ENCODE results near the gene UVRAG.
A peak's percentile ranks its signal among the peaks of the same experiment; 100 is the strongest.

The UVRAG gene

DNA sequence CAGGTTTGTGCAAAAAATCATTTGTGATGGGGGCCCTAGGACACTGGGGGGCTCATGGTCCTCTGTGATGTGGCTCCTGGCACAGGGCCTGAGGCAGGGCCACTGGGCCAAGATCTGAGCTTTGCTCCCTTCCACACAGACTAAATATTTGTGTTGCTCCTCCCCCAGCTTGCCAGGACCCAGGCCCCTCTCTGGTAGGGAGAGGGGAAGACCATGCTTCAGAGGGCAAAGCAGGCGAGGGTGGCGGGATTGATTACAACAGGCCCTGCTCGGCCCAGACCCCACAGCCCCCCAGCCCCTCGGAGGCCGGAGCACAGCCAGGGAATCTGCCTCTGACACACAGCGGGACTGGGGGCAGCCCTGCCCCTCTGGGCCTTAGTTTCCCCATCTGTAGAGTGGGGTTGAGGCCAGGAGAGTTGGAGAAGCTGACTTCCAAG is 362.3 kb downstream of the UVRAG start:
- FAIRE-seq (no peak), DNase-seq (ENCODE audit: insufficient read length, low spot score) (no peak)

DNA sequence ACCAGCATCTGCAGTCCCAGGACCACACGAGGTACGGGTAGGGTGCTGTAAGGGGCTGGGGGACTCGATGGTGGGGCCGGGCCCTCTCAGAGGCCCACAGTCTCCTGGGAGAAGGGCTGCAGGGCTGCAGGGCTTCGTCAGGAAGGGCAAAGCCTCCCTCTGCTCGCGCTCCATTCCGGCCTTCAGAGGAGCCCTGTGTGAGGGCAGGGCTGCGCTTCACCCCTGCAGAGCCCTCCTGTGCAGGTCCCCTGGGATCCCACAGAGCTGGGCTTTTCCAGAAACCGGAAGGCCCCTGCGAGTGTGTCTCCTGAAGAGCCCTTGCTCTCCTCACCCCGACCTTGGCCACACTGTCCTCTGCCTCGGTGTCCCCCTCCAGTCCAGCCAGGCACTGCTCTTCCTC is 364.1 kb downstream of the UVRAG start:
- FAIRE-seq (no peak), DNase-seq (ENCODE audit: insufficient read length, low spot score) (no peak)

DNA sequence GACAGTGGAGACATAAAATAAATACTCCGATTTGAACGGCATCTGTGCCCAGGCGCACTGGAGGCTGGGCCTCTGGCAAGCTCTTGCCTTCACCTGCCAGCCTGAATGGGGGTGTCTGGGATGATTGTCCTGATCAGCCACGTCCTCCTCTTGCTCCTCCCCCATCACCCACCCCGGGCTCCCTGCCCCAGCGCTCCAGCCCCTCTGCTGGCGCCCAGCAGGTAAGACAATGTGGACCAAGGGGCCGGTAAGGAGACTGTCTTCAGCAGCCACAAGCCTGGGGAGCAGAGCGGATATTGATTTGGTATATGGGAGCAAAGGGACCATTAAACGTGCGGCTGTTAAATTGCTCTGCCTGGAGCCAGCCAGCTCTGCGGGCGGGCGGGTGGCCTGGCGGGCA is 366.4 kb downstream of the UVRAG start:
- FAIRE-seq, result no peak

DNA sequence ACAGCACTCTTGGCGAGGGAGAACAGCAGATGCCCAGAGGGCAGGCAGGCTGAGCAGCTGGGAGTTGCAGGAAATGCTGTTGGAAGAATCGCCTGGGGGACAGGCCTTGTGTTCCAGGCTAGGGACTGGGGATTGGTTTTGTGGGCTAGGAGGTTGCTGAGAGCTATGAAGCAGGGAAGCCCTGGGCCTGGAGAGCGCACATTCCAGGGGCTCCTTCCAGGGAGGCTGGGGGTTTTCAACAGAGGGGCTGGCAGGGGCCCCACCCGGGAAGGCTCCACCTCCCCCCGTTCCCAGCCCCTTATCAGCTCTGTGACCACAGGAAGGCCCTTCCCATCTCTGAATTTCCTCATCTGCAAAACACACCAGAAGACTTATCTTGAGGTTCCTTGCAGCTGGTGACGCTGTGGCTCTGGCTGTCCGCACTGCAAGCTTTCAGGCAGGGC is 369.6 kb downstream of the UVRAG start:
- FAIRE-seq (peak; percentile 69), DNase-seq (ENCODE audit: insufficient read length, low spot score) (peak; percentile 46)

More for the DNA sequence above, 366.4 kb downstream of the UVRAG start:
- DNase-seq (ENCODE audit: insufficient read length, low spot score), result no peak

DNA sequence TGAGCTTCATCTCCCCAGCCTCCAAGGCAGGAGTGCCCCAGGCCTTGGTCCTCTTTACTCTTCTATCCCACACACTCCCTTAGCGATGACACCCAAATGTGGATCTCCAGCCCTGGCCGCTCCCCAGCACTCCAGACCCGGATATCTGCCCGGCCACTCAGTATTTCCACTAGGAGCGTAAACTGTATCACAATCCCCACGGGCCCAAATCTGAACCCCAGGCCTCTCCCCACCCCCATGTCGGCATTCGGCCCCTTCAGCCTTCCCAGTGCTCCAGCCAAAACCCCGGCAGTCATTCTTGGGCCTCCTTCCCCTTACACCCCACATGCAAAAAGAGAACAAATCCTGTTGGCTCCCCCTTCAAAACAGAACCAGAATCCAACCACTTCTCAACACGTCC is 370.5 kb downstream of the UVRAG start:
- no peak for FAIRE-seq
- no peak for DNase-seq (ENCODE audit: insufficient read length, low spot score)

DNA sequence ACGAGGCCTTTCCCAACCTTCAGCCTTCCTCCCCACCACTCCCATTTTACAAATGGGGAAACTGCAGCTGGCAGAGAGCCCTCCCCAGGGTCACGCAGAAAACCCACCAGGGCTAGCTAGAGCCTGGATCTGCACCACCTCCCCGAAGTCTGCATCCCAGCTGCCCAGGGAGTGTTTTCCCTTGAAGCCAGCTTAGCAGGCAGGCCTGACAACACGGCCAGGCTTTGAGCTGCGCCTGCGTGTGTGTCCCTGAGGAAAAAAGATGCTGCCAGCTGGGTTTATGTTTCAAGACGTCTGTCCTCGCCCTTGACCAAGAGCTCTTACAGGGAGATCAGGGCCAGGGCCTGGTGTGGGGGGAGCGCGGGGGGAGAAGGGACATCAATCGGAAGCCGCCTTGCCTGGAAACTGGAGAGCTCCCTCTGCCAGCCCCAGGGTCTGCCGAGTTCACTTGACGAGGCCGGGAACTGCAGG is 371.0 kb downstream of the UVRAG start:
- FAIRE-seq, result no peak

DNA sequence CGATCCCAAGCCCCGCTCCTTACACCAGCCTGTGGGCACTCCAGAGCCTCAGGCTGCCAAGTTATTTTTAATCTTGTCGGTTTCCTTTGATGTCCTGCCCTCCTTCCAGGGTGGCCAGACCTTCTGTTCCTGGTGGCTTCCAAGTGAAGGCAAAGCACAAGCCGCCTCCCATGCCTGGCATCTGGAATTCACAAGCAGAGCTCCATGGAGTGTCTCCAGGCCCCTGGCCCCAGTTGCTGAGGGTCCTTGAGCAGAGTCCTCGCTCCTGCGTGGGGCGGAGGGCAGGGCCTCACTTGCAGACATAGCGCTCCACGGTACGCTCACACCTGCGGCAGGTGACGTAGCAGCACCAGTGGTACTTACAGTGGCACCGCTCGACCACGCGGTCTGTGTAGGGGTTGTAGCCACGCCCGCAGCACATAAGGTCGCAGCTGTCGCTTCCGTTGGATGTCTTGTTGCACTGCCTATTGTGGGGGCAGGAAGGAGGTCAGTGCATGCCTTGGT is 371.8 kb downstream of the UVRAG start:
- DNase-seq (ENCODE audit: insufficient read length, low spot score), result no peak

More for the DNA sequence above, 371.0 kb downstream of the UVRAG start:
- DNase-seq (ENCODE audit: insufficient read length, low spot score), result no peak

DNA sequence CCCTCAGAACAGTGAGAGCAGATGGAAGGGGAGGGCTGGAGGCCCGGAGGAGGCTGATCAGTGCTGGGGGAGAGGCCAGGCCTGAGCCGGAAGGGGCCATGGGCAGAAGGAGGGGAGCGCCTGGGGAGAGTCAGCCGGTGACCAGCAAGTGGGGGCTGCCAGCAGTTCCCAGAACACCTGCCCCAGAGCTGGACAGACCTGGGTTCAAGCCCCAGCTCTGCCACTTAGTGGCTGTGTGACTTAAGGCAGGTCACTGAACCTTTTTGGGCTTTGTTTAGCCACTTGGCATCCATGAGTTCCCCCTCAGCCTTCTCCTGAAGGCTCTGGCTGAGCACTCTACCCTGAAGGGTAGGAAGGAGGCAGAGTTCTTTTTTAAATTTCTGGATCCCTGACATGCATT is 373.9 kb downstream of the UVRAG start:
- no peak for FAIRE-seq
- no peak for DNase-seq (ENCODE audit: insufficient read length, low spot score)

More for the DNA sequence above, 371.8 kb downstream of the UVRAG start:
- FAIRE-seq, result peak; percentile 38

DNA sequence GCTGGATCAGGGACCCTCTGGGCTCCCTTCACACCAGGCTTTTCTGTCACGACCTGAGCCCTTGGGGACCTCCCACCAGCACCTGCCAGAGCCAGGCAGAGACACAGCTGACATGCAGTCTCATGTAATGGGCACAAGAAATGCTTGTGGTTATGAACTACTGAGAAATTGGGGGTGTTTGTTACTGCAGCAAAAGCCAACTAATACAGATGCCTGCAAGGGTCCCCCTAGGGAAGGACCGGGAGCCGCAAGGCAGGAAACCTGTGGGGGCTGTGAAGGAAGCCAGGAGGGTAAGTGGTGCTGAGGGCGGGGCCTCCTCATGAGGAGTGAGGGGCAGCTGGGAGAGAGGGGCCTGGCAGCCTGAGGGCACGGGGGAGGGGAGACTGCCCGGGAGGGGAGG is 374.7 kb downstream of the UVRAG start:
- FAIRE-seq (no peak), DNase-seq (ENCODE audit: insufficient read length, low spot score) (no peak)

DNA sequence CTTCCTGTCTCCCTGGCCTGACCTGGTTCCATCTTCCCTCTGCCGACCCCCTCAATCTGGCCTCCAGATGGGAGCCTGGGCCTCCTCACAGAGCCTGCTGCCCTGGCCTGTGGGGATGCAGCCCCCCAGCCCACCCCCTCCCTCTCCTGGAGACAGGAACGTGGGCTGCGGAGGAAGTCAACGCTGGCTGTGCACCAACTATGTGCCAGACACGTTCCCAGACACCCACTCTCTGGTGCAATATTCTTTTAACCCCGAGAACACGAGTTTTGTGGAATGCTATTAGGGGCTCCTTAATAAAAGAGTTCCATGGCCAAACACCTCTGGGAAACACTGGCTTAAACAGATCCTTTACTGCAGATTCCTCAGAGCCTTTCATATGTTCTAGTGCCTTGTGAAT is 375.4 kb downstream of the UVRAG start:
- peak; percentile 54 for FAIRE-seq

More for the DNA sequence above, 375.4 kb downstream of the UVRAG start:
- DNase-seq (ENCODE audit: insufficient read length, low spot score), result no peak

Data from HTR-8/SVneo (cell line).